ENCODE results near the gene TRMT2A. TPM values are rescaled to one million over a fixed set of nuclear protein-coding genes. Genes with fewer than 3 reads are reported as not detected.

TRMT2A gene
- total RNA-seq, 3 donors from 2014 or later = 143 to 161 (median 146) TPM

DNA sequence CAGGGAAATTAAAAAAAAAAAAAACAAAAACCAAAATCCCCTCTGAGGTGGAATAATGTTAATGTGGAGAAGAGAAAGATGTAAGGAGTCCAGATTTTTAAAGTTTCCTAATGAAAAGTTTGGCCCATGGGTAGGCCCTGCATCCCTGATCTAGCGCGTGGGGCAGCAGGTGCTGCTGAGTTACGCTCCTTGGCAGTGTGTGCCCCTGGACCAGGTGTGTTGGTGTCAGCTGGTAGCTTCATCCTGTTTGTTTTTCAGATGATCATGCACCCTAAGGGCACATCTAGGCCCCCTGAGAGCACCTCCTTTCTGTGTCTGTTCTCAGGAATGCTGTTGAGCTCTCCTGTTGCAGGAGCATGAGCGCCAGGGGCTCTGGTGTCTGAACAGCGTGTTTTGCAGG is 30.3 kb downstream of the TRMT2A start:
- Mint-ChIP-seq H3K4me1 (ENCODE audit: low read depth) (peaks cover 55% of the 10 kb centered on the region), H3K36me3 (ENCODE audit: insufficient read depth) (peaks cover 44% of the 10 kb centered on the region), H3K27me3 (ENCODE audit: low read depth) (no peaks in the 10 kb centered on the region), H3K4me3 (no peak overlapping the region), H3K9me3 (no peaks in the 10 kb centered on the region)
- ATAC-seq (no peak), DNase-seq (no peak)

DNA sequence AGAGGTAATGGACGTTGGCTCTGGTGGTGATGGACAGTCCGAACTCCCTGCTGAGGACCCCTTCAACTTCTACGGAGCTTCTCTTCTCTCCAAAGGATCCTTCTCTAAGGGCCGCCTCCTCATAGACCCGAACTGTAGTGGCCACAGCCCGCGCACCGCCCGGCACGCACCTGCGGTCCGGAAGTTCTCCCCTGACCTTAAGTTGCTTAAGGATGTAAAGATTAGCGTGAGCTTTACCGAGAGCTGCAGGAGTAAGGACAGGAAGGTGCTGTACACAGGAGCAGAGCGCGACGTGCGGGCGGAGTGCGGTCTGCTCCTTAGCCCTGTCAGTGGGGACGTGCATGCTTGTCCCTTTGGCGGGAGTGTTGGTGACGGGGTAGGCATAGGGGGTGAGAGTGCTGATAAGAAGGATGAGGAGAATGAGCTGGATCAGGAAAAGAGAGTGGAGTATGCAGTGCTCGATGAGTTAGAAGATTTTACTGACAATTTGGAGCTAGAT is 30.9 kb downstream of the TRMT2A start:
- no peak overlapping the region for H3K4me3 Mint-ChIP-seq
- ATAC-seq = no peak
- H3K9me3 Mint-ChIP-seq = no peaks in the 10 kb centered on the region
- no peak for DNase-seq
- peaks cover 56% of the 10 kb centered on the region for H3K4me1 Mint-ChIP-seq (ENCODE audit: low read depth)
- no peaks in the 10 kb centered on the region for H3K27me3 Mint-ChIP-seq (ENCODE audit: low read depth)
- H3K36me3 Mint-ChIP-seq (ENCODE audit: insufficient read depth) = peaks cover 39% of the 10 kb centered on the region

DNA sequence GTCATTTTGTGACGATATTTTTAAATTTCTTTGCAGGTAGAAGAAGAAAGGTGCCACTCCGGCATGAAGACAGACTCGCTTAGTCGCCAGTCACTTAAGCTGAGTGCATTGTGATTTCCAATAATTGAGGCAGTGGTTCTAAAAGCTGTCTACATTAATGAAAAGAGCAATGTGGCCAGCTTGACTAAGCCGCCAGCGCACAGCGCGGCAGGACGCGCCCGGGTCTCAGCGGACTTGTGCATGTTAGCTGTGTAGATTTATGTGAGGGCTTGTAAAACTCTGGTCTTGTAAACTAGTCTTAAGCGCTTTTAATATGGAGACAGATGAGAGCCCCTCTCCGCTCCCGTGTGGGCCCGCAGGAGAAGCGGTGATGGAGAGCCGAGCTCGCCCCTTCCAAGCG is 31.4 kb downstream of the TRMT2A start:
- Mint-ChIP-seq H3K27me3 (ENCODE audit: low read depth) (no peaks in the 10 kb centered on the region), H3K4me1 (ENCODE audit: low read depth) (peaks cover 57% of the 10 kb centered on the region), H3K4me3 (no peak overlapping the region), H3K9me3 (no peaks in the 10 kb centered on the region), H3K36me3 (ENCODE audit: insufficient read depth) (peaks cover 36% of the 10 kb centered on the region)
- DNase-seq (no peak), ATAC-seq (no peak)

DNA sequence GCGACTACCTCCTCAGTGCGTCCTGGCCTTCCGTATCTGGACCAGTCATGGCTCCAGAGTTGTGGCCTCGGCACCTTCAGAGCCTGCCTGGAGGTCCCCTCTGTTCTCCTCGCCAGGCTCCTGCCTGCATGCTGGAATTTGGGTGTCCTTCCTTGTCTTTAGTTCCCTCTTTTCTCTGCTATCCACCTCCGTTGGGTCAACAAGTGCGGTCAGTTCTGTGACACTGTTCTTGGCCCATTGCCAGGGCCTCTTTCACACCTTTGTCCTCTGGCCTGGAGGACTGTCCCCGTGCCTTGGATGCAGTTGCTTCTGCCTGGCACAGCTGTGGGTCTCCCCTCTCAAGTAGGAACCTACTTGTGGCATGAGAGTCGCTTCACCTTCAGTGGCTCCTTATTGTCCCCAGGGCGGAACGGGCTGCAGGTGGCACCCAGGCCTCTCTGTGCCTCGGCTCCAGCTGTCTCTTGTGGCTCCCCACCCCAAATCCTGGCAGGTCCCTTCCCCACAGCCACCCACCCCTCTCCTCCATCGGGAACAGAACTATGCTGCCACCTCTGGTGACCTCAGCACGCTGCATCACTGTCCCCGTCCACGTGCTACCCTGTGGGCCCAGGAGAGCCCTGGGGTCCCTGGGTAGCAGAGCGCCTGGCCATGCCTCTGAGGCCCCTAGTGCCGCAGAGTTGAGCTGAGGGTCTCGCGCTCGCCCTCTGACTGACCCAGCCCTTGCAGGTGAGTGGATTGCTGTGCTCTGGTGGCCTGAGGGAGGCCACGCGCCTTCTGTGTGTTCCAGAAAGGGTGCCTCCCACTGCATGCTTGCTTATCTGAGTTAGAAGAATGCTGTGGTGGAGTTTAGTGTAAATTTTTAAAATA is 32.2 kb downstream of the TRMT2A start:
- Mint-ChIP-seq H3K27me3 (ENCODE audit: low read depth) (no peaks in the 10 kb centered on the region), H3K9me3 (no peaks in the 10 kb centered on the region), H3K4me1 (ENCODE audit: low read depth) (peaks cover 53% of the 10 kb centered on the region), H3K4me3 (no peak overlapping the region), H3K36me3 (ENCODE audit: insufficient read depth) (peaks cover 30% of the 10 kb centered on the region)
- no peak for ATAC-seq
- no peak for DNase-seq

DNA sequence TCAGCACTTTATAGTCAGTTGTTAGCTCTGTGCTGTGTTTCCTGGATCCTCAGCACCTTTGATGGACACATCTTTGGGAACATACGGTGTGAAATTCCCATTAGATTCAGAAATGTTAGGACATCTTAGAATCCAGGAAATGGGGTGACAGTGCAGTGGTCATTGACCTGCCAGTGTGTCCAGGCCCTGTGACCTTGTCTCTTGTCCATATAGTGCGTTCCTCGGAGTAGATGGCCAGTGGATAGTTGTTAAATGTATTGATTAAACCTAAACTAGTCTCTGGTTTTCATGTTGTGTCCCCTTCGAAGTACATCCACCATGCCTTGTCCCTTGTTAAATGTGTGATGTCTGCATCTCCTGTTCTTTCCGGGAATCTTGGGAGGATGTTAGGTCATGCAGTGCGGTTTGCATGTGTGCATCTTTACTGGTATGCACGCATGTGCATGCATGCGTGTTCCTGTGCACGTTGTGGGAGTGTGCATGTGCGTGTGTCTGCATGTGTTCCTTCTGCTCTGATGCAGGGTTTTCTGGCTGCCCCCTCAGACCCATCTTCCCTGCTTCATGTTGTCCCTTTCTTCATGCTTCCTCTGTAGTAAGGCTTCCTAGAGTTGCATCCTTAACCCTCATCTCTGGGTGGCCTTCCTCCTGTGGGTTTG is 33.0 kb downstream of the TRMT2A start:
- ATAC-seq (no peak), DNase-seq (no peak)
- Mint-ChIP-seq H3K4me1 (ENCODE audit: low read depth) (peaks cover 55% of the 10 kb centered on the region), H3K27me3 (ENCODE audit: low read depth) (no peaks in the 10 kb centered on the region), H3K9me3 (no peaks in the 10 kb centered on the region), H3K4me3 (peak overlapping the region; percentile 7), H3K36me3 (ENCODE audit: insufficient read depth) (peaks cover 25% of the 10 kb centered on the region)

DNA sequence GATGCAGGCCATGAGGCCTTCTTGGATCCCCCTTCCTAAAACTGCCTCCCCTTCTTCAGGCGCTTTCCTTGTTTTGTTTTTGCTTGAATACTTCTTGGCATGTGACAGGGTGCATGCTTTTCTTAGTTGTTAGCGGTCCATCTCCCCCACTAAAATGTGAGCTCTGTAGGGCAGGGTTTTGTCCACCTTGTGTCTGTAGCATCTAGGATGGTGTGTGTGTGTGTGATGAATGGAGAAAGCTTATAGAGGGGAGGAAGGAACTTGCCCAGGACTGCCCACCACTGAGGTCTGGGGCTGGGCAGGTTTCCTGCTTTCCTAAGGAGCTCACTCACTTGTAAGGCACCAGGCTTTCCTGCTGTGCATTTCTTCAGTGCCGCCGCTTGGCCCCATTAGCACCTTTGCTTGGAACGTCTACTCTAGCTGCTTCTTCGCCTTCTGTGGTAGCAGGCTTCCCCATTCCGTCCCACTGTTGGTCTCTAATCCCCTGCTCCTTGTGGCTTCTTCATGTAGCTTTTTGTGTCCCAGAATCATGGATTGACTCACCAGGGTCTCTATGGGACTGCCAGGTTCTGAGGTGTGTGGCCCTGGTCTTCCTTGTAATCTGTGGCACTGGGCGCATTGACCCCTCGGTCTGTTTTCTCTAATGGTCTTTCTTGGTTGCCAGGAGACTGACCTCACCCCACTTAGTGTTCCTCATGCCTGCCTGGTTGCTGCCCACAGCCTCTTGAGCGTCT is 33.7 kb downstream of the TRMT2A start:
- ATAC-seq (no peak), DNase-seq (no peak)
- no peaks in the 10 kb centered on the region for H3K27me3 Mint-ChIP-seq (ENCODE audit: low read depth)
- peaks cover 23% of the 10 kb centered on the region for H3K36me3 Mint-ChIP-seq (ENCODE audit: insufficient read depth)
- H3K4me3 Mint-ChIP-seq = peak overlapping the region; percentile 29
- peaks cover 55% of the 10 kb centered on the region for H3K4me1 Mint-ChIP-seq (ENCODE audit: low read depth)
- H3K9me3 Mint-ChIP-seq = no peaks in the 10 kb centered on the region

DNA sequence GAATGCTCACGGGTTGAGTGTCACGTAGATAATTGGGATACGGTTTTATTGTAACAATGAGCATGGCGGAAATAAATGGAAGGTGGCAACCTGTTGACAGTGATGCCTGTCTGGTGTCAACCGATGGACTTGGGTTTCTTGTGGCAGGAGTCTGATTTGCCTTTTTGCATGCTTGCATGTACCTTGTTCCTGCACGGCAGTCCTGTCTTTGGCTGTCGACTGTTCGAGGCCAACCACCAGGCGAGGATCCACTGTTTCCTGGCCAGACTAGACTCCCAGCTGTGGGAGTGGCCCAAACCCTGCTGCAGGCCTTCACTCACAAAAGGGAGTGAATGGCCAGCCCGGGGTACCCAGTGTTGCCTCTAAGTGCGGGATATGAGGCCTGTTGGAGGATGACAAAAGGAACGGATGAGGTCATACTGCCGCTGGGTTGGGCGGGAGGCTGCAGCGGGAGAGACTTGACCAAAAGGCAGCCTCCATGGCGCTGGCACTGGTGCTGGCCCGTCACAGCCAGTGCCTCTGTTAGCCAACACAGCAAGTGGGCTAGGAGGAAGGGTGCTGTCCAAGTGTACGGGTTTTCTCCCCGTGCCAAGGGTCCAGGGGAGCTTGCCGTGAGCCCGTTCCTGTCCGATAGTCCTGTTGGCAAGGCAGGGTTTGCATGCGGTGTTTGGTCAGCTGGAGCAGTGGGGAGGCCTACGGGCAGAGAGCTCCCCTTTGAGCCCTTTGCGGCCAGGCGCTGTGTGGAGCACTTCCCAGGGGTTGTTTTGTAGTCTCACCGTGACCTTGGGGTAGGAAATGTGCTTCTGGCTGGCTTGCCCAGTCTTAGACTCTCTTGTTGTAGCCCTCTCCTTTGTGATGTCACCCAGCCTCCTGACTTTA is 36.0 kb downstream of the TRMT2A start:
- DNase-seq = no peak
- Mint-ChIP-seq H3K9me3 (no peaks in the 10 kb centered on the region), H3K4me3 (peak overlapping the region; percentile 85), H3K36me3 (ENCODE audit: insufficient read depth) (peaks cover 4% of the 10 kb centered on the region), H3K27me3 (ENCODE audit: low read depth) (no peaks in the 10 kb centered on the region), H3K4me1 (ENCODE audit: low read depth) (peaks cover 45% of the 10 kb centered on the region)
- no peak for ATAC-seq

DNA sequence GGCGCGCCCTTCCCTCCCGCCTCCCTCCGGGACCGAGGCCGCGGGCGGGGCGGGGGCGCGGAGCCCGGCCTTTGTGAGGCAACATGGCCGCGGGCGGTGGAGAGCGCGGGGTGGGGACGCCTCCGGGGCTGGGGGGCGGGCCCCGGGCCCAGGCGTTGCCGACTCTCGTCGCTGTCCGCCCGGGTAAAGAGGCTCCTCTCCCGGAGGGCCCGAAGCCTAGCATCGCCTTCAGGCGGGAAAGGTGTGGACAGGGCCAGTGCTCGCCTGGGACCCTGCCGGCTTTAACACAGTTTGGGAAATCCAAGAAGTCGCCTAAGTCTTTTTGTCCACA is 36.6 kb downstream of the TRMT2A start:
- Mint-ChIP-seq H3K27me3 (ENCODE audit: low read depth) (no peaks in the 10 kb centered on the region), H3K4me3 (peak overlapping the region; percentile 85), H3K4me1 (ENCODE audit: low read depth) (peaks cover 45% of the 10 kb centered on the region), H3K36me3 (ENCODE audit: insufficient read depth) (peaks cover 3% of the 10 kb centered on the region), H3K9me3 (no peaks in the 10 kb centered on the region)
- ATAC-seq = peak; percentile 82 to 83
- DNase-seq = peak; percentile 64

DNA sequence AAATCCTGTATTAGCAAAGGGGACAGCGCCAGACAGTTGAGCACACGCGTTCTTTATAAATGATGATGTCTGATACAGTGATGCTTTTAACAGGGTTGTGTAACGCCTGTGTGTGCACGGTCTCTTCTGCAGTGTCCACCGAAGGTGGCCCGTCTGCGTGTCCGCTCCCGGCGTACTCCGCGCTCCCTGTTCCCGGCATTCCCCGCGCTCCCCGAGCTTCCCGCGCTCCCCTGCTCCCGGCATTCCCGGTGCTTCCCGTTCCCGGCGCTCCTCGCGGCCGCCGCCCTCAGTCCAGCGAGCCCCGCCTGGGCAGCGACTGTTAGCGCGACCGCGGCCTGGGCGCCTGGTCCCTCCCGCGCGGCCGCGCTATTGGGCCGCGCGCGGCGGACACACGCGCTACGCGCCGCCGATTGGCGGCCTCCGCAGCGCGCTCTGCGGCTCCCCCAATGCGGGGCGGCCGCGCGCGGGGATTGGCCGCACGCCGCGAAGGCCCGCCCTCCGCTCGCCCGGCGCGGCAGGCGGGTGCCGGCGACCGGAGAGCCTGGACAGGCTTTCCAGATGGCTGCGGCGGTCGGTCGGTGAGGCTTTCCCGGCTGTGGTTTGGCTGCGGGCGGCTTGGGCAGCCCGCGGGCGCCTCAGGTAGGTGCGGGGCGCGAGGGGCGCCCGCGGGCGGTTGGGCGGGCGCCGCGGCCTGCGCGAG is 37.1 kb downstream of the TRMT2A start, which contains the start of gene DGCR8:
DGCR8 (plus strand) TSS at position 497 of the 700 bp plus-strand sequence. CDS start 5,723 bp downstream, outside the sequence.
- Mint-ChIP-seq H3K9me3 (no peaks in the 10 kb centered on the region), H3K4me1 (ENCODE audit: low read depth) (peaks cover 39% of the 10 kb centered on the region), H3K4me3 (peak within 1 kb of the TSS; percentile 87), H3K27me3 (ENCODE audit: low read depth) (no peaks in the 10 kb centered on the region), H3K36me3 (ENCODE audit: insufficient read depth) (peaks cover 2% of the 10 kb centered on the region)
- ATAC-seq (peak; percentile 96 to 97), DNase-seq (peak; percentile 59)

DNA sequence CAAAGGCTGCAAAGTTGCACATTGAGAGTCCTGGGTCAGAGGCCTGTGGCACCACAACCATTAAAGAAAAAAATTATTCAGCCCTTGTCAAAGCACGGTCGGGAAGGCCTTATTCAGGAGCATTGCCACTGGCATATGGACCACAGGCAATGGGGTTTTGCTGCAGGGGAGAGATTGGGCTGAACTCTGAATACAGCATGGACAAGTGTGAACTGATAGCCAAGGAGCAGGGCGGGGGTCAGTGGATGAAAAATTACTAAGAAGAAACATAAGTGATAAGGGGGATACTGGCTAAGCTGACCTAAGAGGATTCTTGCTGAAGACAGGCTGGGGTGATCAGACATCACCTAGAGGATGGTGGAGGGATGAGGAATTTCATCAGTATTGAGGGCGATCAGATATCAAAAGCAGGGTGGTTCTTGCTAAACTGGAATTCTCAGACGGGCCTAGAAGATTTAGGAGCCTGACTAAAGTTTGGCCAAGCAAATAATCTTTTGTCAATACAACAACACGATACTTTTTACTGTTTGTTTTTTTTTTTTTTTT is 40.3 kb downstream of the TRMT2A start:
- Mint-ChIP-seq H3K36me3 (ENCODE audit: insufficient read depth) (no peaks in the 10 kb centered on the region), H3K4me3 (no peak overlapping the region), H3K9me3 (no peaks in the 10 kb centered on the region), H3K4me1 (ENCODE audit: low read depth) (peaks cover 12% of the 10 kb centered on the region), H3K27me3 (ENCODE audit: low read depth) (no peaks in the 10 kb centered on the region)
- no peak for DNase-seq
- no peak for ATAC-seq

DNA sequence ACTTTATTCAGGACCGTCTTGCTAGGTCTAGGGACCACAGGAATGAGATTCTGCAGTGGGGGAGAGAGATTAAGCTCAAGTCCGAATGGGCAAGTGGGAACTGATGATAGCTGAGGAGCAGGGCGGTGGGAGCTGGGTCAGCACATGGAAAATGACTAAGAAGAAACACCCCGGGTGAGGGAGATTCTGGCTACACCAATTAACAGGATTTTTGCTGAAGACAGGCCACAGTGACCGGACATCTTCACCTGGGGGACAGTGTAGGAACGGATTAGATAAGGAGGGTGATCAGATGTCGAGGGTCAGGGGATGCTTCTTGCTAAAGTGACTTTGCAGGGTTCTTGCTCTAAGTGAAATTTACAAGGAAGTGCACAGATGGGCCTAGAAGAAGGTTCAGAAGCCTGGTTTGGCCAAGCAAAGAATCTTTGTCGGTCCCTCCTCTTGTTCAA is 45.5 kb downstream of the TRMT2A start:
- Mint-ChIP-seq H3K4me3 (no peak overlapping the region), H3K9me3 (no peaks in the 10 kb centered on the region), H3K36me3 (ENCODE audit: insufficient read depth) (no peaks in the 10 kb centered on the region), H3K4me1 (ENCODE audit: low read depth) (no peaks in the 10 kb centered on the region), H3K27me3 (ENCODE audit: low read depth) (no peaks in the 10 kb centered on the region)
- no peak for DNase-seq
- ATAC-seq = no peak

DNA sequence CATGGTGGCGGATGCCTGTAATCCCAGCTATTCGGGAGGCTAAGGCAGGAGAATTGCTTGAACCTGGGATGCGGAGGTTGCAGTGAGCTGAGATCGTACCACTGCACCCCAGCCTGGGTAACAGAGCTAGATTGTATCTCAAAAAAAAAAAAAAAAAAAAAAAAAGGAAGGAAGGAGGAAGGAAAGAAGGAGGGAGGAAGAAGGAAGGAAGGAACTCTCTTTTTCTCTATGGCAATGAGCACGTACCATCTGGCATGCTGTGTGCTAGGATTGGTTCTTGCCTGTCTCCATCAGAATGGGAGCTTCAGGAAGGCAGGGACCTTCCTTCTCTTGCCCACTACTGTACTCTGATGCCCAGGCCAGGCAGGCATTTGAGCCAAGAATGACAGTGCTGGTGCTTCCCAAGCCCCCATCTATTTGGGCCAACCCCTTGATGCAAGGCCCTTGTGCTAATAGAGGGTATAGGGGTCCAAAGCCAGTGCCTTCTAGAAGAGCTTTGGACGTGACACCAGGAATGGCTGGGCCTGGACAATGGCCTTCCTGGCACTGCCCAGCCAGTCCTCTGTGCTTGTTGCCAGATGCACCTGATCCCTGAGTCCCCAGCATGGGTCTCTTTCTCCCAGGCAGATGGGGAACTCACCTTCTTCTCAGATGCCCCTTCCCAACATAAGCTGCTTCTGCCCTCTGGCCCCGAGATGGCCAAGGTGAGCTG is 47.5 kb downstream of the TRMT2A start:
- no peak overlapping the region for H3K4me3 Mint-ChIP-seq
- no peak for ATAC-seq

More for the DNA sequence above, 47.5 kb downstream of the TRMT2A start:
- Mint-ChIP-seq H3K27me3 (ENCODE audit: low read depth) (no peaks in the 10 kb centered on the region), H3K4me1 (ENCODE audit: low read depth) (no peaks in the 10 kb centered on the region), H3K9me3 (no peaks in the 10 kb centered on the region), H3K36me3 (ENCODE audit: insufficient read depth) (no peaks in the 10 kb centered on the region)
- DNase-seq = no peak

Measured in activated T-cell treated with anti-CD3 and anti-CD28 coated beads, Interleukin-2, amount 50 U/mL, for 4 hours (primary cell).